Neural progenitor cell (in vitro differentiated cells): ENCODE results near the gene ADAMTSL1.

ENCODE experiments used
- CTCF ChIP-seq: fragments of 200-600 bp; sonication (generic); IDR thresholded peaks from 2 replicates; pipeline ENCODE4 v1.5.1; 2017; ENCODE audit warnings: antibody characterized with exemption, mild to moderate bottlenecking
- EZH2 ChIP-seq: fragments of 200-600 bp; sonication (generic); IDR thresholded peaks from 2 replicates; pipeline ENCODE4 v1.6.1; 2017; ENCODE audit warnings: antibody characterized with exemption, mild to moderate bottlenecking, moderate library complexity

DNA sequence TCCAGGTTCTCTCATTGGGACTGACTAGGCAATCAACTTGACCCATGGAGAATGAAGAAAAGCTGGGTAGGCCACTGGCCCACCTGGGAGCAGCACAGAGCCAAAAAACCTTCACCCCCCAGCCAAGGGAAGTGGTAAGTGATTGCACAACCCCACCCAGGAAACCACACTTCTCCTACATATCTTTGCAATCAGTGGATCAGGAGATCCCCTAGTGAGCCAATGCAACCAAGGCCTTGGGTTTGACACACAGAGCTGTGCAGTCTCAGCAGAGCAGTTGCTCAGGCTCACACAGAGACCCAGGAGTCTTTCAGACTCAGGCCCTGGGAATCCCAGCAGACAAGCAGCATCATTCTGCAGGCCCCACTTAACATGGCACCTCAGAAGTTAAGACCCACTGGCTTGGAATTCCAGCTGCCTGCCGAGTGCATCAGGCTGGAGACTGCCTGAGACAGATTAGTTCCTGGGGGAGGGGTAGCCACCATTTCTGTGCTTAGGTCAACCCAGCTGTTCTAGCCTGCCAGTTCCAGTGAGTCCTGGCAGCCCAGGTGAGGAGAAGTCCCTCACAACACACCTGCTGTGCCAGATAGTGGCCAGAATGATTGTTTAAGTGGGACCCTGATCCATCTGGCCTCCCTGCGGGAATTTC lies 422.7 kb downstream of the ADAMTSL1 start:
- TF ChIP-seq CTCF (no peak), EZH2 (no peak)
